SH-SY5Y (cell line): ENCODE measurements around the gene LYL1.

Experiments used
- GATA2 ChIP-seq: IDR thresholded peaks from 2 replicates; pipeline ENCODE4 v1.6.1; 2011; ENCODE audit warnings: mild to moderate bottlenecking, low read depth, low read length
- GATA3 ChIP-seq: IDR thresholded peaks from 2 replicates; pipeline ENCODE4 v1.6.1; 2011; ENCODE audit warnings: low read depth, mild to moderate bottlenecking, low read length, moderate library complexity

DNA sequence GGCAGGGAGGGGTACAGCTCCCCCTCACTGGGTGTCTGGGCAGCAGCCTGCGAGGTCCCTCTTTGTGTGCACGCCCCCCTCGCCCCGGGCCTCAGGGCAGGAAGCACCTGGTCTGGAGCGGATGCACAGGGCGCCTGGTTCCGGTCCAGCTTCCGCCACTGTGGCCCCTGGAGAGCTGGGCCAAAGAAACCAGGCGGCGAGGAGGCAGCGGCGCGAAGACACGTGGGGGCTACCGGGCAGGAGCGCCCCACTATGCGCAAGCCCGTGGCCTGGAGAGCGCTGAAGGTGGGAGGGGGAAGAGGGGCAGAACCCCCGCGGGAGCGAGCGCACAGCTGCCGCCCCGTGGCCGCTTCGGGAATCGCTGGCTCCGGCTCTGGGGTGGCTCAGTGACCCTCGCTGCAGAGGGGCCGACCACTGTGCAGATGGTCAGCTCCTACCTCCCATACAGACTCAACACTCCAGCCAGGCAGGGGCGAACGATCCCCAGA lies 1.7 kb upstream of the LYL1 start:
- TF ChIP-seq GATA3 (no peak), GATA2 (no peak)
